ENCODE data around the gene PIK3AP1. TPM values are rescaled to one million over a fixed set of nuclear protein-coding genes. Genes with fewer than 3 reads are reported as not detected.

Gene PIK3AP1
- total and polyA plus RNA-seq, 2 of the 8 experiments (the other 6 are each of a cell fraction or from before 2014, with no cell fraction given) = 1.9 to 4.5 TPM

DNA sequence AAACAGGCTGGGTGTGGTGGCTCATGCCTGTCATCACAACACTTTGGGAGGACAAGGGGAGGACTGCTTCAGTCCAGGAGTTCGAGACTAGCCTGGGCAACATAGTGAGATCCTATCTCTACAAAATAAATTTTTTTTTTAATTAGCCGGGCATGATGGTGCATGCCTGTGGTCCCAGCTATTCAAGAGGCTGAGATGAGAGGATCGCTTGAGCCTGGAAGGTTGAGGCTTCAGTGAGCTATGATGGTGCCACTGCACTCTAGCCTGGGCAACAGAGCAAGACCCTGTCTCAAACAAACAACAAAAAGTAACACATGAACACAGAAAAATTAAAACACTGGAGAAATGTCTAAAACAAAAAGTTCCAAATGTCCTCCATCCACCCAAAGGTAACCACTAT lies 22.9 kb downstream of the PIK3AP1 start (continued):
- TF ChIP-seq, protein P1, sequence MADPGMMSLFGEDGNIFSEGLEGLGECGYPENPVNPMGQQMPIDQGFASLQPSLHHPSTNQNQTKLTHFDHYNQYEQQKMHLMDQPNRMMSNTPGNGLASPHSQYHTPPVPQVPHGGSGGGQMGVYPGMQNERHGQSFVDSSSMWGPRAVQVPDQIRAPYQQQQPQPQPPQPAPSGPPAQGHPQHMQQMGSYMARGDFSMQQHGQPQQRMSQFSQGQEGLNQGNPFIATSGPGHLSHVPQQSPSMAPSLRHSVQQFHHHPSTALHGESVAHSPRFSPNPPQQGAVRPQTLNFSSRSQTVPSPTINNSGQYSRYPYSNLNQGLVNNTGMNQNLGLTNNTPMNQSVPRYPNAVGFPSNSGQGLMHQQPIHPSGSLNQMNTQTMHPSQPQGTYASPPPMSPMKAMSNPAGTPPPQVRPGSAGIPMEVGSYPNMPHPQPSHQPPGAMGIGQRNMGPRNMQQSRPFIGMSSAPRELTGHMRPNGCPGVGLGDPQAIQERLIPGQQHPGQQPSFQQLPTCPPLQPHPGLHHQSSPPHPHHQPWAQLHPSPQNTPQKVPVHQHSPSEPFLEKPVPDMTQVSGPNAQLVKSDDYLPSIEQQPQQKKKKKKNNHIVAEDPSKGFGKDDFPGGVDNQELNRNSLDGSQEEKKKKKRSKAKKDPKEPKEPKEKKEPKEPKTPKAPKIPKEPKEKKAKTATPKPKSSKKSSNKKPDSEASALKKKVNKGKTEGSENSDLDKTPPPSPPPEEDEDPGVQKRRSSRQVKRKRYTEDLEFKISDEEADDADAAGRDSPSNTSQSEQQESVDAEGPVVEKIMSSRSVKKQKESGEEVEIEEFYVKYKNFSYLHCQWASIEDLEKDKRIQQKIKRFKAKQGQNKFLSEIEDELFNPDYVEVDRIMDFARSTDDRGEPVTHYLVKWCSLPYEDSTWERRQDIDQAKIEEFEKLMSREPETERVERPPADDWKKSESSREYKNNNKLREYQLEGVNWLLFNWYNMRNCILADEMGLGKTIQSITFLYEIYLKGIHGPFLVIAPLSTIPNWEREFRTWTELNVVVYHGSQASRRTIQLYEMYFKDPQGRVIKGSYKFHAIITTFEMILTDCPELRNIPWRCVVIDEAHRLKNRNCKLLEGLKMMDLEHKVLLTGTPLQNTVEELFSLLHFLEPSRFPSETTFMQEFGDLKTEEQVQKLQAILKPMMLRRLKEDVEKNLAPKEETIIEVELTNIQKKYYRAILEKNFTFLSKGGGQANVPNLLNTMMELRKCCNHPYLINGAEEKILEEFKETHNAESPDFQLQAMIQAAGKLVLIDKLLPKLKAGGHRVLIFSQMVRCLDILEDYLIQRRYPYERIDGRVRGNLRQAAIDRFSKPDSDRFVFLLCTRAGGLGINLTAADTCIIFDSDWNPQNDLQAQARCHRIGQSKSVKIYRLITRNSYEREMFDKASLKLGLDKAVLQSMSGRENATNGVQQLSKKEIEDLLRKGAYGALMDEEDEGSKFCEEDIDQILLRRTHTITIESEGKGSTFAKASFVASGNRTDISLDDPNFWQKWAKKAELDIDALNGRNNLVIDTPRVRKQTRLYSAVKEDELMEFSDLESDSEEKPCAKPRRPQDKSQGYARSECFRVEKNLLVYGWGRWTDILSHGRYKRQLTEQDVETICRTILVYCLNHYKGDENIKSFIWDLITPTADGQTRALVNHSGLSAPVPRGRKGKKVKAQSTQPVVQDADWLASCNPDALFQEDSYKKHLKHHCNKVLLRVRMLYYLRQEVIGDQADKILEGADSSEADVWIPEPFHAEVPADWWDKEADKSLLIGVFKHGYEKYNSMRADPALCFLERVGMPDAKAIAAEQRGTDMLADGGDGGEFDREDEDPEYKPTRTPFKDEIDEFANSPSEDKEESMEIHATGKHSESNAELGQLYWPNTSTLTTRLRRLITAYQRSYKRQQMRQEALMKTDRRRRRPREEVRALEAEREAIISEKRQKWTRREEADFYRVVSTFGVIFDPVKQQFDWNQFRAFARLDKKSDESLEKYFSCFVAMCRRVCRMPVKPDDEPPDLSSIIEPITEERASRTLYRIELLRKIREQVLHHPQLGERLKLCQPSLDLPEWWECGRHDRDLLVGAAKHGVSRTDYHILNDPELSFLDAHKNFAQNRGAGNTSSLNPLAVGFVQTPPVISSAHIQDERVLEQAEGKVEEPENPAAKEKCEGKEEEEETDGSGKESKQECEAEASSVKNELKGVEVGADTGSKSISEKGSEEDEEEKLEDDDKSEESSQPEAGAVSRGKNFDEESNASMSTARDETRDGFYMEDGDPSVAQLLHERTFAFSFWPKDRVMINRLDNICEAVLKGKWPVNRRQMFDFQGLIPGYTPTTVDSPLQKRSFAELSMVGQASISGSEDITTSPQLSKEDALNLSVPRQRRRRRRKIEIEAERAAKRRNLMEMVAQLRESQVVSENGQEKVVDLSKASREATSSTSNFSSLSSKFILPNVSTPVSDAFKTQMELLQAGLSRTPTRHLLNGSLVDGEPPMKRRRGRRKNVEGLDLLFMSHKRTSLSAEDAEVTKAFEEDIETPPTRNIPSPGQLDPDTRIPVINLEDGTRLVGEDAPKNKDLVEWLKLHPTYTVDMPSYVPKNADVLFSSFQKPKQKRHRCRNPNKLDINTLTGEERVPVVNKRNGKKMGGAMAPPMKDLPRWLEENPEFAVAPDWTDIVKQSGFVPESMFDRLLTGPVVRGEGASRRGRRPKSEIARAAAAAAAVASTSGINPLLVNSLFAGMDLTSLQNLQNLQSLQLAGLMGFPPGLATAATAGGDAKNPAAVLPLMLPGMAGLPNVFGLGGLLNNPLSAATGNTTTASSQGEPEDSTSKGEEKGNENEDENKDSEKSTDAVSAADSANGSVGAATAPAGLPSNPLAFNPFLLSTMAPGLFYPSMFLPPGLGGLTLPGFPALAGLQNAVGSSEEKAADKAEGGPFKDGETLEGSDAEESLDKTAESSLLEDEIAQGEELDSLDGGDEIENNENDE (IDR thresholded peaks at IDR 0.05; ENCODE audit: insufficient replicate concordance, low read length) = no peak

All from H1 (cell line).